Islet precursor cell (in vitro differentiated cells): ENCODE measurements around the gene CTIF.

ENCODE experiments used
- DNase-seq: peaks from one replicate; pipeline ENCODE4 v3.0.0-alpha.2; 2018

Gene CTIF

GRCh38 chr18:48575658-48576456, 37.0 kb downstream of the CTIF start:
- no peak for DNase-seq

GRCh38 chr18:48576457-48576771, 37.6 kb downstream of the CTIF start:
- DNase-seq = no peak

- DNase-seq = no peak
These were observed 38.8 kb downstream of the CTIF start for GRCh38 chr18:48577478-48578190.

GRCh38 chr18:48578289-48578688, 39.5 kb downstream of the CTIF start:
- DNase-seq = no peak

GRCh38 chr18:48580066-48580465, 41.2 kb downstream of the CTIF start:
- no peak for DNase-seq

GRCh38 chr18:48580782-48581181, 42.0 kb downstream of the CTIF start:
- no peak for DNase-seq

GRCh38 chr18:48581206-48581605, 42.4 kb downstream of the CTIF start:
- no peak for DNase-seq

- DNase-seq = no peak
These were observed 43.1 kb downstream of the CTIF start for GRCh38 chr18:48581941-48582340.

- DNase-seq = no peak
These were observed 44.1 kb downstream of the CTIF start for GRCh38 chr18:48582946-48583345.

- no peak for DNase-seq
These were observed 44.7 kb downstream of the CTIF start for GRCh38 chr18:48583573-48583972.

GRCh38 chr18:48589797-48590519, 51.1 kb downstream of the CTIF start:
- DNase-seq = no peak

GRCh38 chr18:48590678-48591077, 51.8 kb downstream of the CTIF start:
- DNase-seq = no peak

GRCh38 chr18:48592540-48593171, 53.8 kb downstream of the CTIF start:
- no peak for DNase-seq

- no peak for DNase-seq
These were observed 55.8 kb downstream of the CTIF start for GRCh38 chr18:48594471-48595094.

GRCh38 chr18:48595703-48596218, 56.9 kb downstream of the CTIF start:
- DNase-seq = no peak

- DNase-seq = no peak
These were observed 58.3 kb downstream of the CTIF start for GRCh38 chr18:48597110-48597509.

GRCh38 chr18:48597671-48598070, 58.8 kb downstream of the CTIF start:
- DNase-seq = no peak

- no peak for DNase-seq
These were observed 60.6 kb downstream of the CTIF start for GRCh38 chr18:48599391-48599790.

GRCh38 chr18:48600046-48600445, 61.2 kb downstream of the CTIF start:
- DNase-seq = no peak

GRCh38 chr18:48600456-48601090, 61.7 kb downstream of the CTIF start:
- peak; percentile 74 for DNase-seq

GRCh38 chr18:48601343-48601742, 62.5 kb downstream of the CTIF start:
- DNase-seq = no peak

GRCh38 chr18:48602759-48603390, 64.0 kb downstream of the CTIF start:
- no peak for DNase-seq
